8988T (cell line): ENCODE measurements around the gene TPH2.

Experiments used
- DNase-seq: peaks from one replicate; pipeline ENCODE4 v3.0.0; 2011

The TPH2 gene

GRCh38 chr12:71967211-71967610 is 28.6 kb downstream of the TPH2 start:
- no peak for DNase-seq

GRCh38 chr12:71969330-71969729 is 30.7 kb downstream of the TPH2 start:
- no peak for DNase-seq

GRCh38 chr12:71970031-71970430 is 31.4 kb downstream of the TPH2 start:
- DNase-seq: no peak

- no peak for DNase-seq
These were observed 33.9 kb downstream of the TPH2 start for GRCh38 chr12:71972441-71973074.

GRCh38 chr12:71973687-71974086 is 35.0 kb downstream of the TPH2 start:
- DNase-seq: no peak

GRCh38 chr12:71980538-71980937 is 41.9 kb downstream of the TPH2 start:
- DNase-seq: no peak

GRCh38 chr12:71981149-71981548 is 42.5 kb downstream of the TPH2 start:
- DNase-seq: no peak

GRCh38 chr12:71994715-71995114 is 56.1 kb downstream of the TPH2 start:
- no peak for DNase-seq

GRCh38 chr12:71999795-72000194 is 61.1 kb downstream of the TPH2 start:
- no peak for DNase-seq

GRCh38 chr12:72000969-72001648 is 62.5 kb downstream of the TPH2 start:
- DNase-seq: no peak

- no peak for DNase-seq
These were observed 68.1 kb downstream of the TPH2 start for GRCh38 chr12:72006766-72007165.

- no peak for DNase-seq
These were observed 71.7 kb downstream of the TPH2 start for GRCh38 chr12:72010356-72010755.

- no peak for DNase-seq
These were observed 72.7 kb downstream of the TPH2 start for GRCh38 chr12:72011374-72011773.

GRCh38 chr12:72012874-72013273 is 74.2 kb downstream of the TPH2 start:
- no peak for DNase-seq

- no peak for DNase-seq
These were observed 77.2 kb downstream of the TPH2 start for GRCh38 chr12:72015895-72016294.

- peak; percentile 14 for DNase-seq
These were observed 78.5 kb downstream of the TPH2 start for GRCh38 chr12:72017054-72017651.

- DNase-seq: no peak
These were observed 79.4 kb downstream of the TPH2 start for GRCh38 chr12:72018036-72018435.

- DNase-seq: no peak
These were observed 86.0 kb downstream of the TPH2 start for GRCh38 chr12:72024613-72025012.

- DNase-seq: no peak
These were observed 86.9 kb downstream of the TPH2 start for GRCh38 chr12:72025524-72025923.

GRCh38 chr12:72028966-72029365 is 90.3 kb downstream of the TPH2 start:
- DNase-seq: no peak

- no peak for DNase-seq
These were observed 91.6 kb downstream of the TPH2 start for GRCh38 chr12:72030277-72030676.

GRCh38 chr12:72031066-72031465 is 92.4 kb downstream of the TPH2 start:
- DNase-seq: no peak

GRCh38 chr12:72033991-72034390 is 95.3 kb downstream of the TPH2 start:
- no peak for DNase-seq

- no peak for DNase-seq
These were observed 97.0 kb downstream of the TPH2 start for GRCh38 chr12:72035625-72036024.

GRCh38 chr12:72036393-72036792 is 97.7 kb downstream of the TPH2 start:
- no peak for DNase-seq
